ENCODE measurements around the gene SMKR1.

SMKR1 gene

DNA sequence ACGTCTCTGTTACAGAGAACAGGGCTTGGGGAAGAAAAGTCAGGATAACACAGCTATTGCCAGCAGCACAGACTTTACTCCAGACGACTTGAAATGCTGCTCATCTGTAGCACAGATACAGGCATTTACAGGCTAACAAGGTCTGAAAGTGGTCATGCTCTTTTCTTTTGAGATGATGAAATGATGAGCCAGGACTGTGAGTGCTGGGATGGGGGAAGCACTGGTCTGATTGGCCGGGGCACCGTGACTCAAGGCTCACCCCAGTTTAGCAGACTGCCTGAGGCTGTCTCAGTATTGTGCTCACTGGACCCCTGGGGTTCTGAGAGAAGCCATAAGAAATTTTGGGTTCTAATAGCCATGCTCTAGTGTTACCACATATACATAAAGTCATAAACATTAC lies 12.4 kb downstream of the SMKR1 start:
- TF ChIP-seq, protein P1, sequence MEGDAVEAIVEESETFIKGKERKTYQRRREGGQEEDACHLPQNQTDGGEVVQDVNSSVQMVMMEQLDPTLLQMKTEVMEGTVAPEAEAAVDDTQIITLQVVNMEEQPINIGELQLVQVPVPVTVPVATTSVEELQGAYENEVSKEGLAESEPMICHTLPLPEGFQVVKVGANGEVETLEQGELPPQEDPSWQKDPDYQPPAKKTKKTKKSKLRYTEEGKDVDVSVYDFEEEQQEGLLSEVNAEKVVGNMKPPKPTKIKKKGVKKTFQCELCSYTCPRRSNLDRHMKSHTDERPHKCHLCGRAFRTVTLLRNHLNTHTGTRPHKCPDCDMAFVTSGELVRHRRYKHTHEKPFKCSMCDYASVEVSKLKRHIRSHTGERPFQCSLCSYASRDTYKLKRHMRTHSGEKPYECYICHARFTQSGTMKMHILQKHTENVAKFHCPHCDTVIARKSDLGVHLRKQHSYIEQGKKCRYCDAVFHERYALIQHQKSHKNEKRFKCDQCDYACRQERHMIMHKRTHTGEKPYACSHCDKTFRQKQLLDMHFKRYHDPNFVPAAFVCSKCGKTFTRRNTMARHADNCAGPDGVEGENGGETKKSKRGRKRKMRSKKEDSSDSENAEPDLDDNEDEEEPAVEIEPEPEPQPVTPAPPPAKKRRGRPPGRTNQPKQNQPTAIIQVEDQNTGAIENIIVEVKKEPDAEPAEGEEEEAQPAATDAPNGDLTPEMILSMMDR (IDR thresholded peaks at IDR 0.05; ENCODE audit: low read depth, low read length): no peak
- DNase-seq (ENCODE audit: extremely low read depth, low read depth): no peak

DNA sequence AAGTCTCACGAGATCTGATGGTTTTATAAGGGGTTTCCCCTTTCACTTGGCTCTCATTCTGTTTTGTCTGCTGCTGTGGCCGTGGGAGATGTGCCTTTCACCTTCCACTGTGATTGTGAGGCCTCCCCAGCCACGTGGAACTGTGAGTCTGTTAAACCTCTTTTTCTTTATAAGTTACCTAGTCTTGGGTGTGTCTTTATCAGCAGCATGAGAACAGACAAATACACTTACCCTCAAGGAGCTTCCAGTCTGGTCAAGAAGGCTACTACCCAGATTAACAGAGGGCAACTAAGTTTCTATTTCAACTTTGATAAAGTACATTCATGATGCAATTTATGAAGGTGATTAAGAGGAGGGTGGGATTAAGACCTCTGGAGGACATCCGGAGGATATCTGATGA lies 13.1 kb downstream of the SMKR1 start:
- TF ChIP-seq, protein P1 (IDR thresholded peaks at IDR 0.05; ENCODE audit: low read depth, low read length): no peak
- DNase-seq (ENCODE audit: extremely low read depth, low read depth): no peak

DNA sequence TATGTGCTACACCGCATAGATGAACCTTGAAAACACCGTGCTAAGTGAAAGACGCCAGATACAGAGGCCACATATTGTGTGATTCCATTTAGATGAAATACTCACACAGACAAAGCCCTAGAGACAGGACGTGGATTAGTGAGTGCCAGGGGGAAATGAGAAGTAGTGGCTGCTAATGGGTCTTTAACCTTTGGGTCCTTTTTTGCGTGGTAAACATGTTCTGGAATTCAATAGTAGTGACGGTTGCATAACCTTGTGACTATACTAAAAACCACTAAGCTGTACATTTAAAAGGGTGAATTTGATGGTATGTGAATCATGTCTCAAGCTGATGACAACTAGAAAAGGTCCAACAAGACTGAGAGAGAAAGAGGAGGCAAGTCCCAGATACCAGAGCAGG lies 15.6 kb downstream of the SMKR1 start:
- TF ChIP-seq, protein P1 (IDR thresholded peaks at IDR 0.05; ENCODE audit: low read depth, low read length): no peak
- DNase-seq (ENCODE audit: extremely low read depth, low read depth): no peak

DNA sequence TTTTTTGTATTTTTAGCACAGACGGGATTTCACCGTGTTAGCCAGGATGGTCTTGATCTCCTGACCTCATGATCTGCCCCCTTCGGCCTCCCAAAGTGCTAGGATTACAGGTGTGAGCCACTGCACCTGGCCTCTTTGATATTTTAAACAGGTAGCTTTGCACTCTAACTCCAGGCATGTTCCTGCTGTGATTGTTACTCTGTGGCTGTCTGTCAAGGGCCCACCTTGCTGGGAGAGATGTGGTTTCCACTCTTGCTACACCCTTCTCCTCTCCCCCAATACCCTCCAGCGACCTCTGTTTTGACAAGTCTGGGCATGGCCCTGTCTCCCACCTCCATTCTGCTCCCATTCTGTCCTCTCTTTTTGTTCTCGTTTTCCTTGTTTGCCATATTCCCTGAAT lies 17.1 kb downstream of the SMKR1 start:
- no peak for DNase-seq (ENCODE audit: extremely low read depth, low read depth)
- TF ChIP-seq, protein P1 (IDR thresholded peaks at IDR 0.05; ENCODE audit: low read depth, low read length): no peak

DNA sequence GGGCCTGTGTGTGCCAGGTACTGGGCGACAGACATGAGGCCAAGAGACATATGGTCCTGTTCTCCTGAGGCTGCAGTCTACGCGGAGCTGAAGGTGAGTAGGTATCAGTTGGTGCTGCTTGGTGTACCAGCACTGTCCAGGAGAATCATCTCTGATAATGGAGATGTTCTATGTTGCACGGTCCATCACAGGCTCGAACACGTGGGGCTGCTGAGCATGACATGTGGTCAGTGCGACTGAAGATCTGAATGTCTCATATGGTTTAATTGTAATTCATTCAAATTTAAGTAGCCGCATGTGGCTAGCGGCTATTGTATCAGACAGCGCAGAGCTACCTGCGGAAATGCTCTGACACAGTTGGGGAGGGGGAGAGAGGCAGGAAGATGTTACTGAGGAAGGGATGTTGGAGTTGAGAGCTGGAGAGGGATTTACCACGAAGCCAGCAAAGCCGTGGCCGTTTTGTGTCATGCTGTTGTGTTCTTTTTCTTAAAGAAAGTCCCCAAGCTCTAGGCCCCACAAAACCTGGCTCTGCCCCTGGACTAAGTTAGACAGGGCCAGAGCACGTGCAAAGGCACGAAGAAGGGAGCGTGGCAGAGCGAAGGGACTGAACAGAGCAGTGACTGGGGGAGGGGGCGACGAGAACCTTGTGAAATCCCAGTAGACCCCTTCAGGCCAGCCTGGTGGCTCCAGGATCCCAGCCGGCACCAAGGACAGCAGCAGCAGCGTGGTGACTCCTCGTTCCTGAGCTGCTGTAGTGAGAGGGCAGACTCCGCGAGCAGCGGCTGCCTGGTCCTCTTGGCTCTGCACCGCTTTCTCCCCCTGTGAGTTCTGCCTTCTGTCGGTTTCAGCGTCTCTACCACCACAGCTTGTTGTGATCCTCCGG lies 20.0 kb downstream of the SMKR1 start:
- TF ChIP-seq, protein P1 (IDR thresholded peaks at IDR 0.05; ENCODE audit: low read depth, low read length): no peak
- no peak for DNase-seq (ENCODE audit: extremely low read depth, low read depth)

DNA sequence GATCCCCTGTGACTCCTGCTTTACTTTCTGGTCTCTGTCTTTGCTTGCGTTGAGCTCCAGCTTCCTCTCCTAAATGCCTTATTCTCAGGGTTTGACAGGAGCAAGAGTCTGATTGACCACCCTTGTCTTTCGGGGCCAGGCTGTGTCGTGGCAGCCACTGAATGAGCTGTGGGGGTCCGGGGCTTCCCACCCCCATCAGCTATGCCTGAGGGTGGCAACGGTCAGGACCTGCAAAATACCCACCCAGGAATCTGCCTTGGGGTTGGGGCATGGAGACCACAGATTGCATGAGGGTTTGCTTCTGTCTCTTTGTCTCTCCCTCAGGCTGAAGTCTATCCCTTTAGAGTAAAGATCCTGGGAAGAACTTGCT lies 20.6 kb downstream of the SMKR1 start:
- TF ChIP-seq, protein P1 (IDR thresholded peaks at IDR 0.05; ENCODE audit: low read depth, low read length): no peak
- DNase-seq (ENCODE audit: extremely low read depth, low read depth): no peak

DNA sequence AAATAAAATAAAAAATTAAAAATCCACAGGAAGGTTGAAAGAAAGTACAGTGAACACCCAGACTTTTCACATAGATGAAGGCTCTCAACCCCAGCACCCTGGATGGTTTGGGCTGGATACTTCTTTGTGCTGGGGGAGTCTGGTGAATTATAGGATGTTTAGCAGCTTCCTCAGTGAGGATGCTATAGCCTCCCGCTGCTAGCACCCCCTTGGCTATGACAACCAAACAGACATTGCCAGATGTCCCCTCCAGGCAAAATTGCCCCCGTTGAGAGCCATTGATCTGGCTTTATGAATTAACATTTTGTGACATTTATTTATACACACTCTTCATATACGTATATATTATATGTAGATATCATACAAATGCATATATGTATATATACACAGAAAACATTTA lies 21.6 kb downstream of the SMKR1 start:
- TF ChIP-seq, protein P1 (IDR thresholded peaks at IDR 0.05; ENCODE audit: low read depth, low read length): no peak
- no peak for DNase-seq (ENCODE audit: extremely low read depth, low read depth)

DNA sequence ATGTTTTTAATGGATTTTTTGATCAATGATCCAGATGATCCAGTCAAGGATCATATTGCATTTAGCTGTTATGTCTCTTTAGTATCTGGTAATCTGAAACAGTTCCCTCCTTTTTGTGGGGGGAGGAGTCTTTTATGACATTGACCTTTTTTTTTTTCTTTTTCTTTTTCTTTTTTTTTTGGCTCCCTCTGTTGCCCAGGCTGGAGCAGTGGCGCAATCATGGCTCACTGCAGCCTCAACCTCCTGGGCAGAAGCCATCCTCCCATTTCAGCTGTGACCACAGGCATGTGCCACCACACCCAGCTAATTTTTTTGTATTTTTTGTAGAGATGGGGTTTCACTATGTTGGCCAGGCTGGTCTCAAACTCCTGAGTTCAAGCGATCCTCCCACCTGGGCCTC lies 22.1 kb downstream of the SMKR1 start:
- DNase-seq (ENCODE audit: extremely low read depth, low read depth): peak; percentile 75
